ENCODE results near the gene BCHE.

BCHE gene

DNA sequence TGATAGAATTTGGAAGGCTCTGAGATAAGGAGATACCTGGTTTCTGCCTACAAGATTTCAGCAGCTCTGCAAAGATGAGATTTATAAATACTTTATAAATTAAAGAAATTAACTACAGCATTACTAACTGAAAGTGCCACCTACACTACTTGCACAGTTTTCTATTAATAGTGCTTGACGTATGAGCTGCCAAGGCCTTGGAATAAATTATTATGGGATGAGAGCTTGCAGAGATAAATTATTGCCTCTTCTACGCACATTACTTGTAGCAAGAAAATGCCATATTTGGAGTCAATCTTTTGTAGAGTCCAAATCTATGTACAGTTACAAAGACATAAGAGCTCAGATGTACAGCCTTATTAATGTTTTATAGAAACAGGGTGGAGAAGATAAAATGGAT lies 89.1 kb downstream of the BCHE start:
- FAIRE-seq, result no peak

GRCh38 chr3:165746874-165747273 lies 90.3 kb downstream of the BCHE start:
- no peak for FAIRE-seq

GRCh38 chr3:165744025-165744424 lies 93.2 kb downstream of the BCHE start:
- no peak for FAIRE-seq

GRCh38 chr3:165742351-165742750 lies 94.9 kb downstream of the BCHE start:
- FAIRE-seq, result no peak

DNA sequence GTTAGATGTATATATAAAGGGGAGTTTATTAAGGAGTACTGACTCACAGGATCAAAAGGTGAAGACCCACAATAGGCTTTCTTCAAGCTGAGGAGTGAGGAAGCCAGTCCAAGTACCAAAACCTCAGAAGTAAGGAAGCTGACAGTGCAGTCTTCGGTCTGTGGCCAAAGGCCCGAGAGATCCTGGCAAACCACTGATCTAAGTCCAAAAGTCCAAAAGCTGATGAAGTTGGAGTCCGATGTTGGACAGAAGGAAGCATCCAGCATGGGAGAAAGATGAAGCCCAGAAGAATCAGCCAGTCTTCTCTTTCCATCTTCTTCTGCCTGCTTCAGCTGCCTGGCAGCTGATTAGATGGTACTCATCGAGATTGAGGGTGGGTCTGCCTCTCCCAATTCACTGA lies 107.5 kb downstream of the BCHE start:
- FAIRE-seq, result no peak

GRCh38 chr3:165728924-165729323 lies 108.3 kb downstream of the BCHE start:
- FAIRE-seq, result no peak

GRCh38 chr3:165725296-165725695 lies 111.9 kb downstream of the BCHE start:
- FAIRE-seq, result no peak
